ENCODE measurements around the gene TNRC18.

DNA sequence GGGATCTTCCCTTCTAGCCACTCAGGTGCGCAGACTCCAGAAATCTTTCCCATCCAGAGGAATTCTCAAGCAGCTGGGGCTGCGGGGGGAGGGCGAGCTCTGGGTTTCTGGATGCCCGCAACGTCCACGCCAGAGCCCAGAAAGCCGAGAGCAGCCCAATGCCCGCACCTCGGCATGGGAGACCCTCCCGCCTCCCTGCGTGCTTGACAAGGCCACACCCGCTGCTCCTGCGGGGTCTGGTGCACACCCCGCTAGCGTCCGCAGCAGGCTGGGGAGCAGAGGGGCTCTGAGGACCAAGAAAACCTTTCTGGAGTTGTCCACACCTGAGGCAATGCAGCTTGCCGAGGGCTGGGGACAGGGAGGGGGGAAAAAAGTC lies 74.6 kb downstream of the TNRC18 start:
- TF ChIP-seq, protein P1, sequence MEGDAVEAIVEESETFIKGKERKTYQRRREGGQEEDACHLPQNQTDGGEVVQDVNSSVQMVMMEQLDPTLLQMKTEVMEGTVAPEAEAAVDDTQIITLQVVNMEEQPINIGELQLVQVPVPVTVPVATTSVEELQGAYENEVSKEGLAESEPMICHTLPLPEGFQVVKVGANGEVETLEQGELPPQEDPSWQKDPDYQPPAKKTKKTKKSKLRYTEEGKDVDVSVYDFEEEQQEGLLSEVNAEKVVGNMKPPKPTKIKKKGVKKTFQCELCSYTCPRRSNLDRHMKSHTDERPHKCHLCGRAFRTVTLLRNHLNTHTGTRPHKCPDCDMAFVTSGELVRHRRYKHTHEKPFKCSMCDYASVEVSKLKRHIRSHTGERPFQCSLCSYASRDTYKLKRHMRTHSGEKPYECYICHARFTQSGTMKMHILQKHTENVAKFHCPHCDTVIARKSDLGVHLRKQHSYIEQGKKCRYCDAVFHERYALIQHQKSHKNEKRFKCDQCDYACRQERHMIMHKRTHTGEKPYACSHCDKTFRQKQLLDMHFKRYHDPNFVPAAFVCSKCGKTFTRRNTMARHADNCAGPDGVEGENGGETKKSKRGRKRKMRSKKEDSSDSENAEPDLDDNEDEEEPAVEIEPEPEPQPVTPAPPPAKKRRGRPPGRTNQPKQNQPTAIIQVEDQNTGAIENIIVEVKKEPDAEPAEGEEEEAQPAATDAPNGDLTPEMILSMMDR (IDR thresholded peaks at IDR 0.05; ENCODE audit: insufficient read depth, low read length, poor library complexity, severe bottlenecking): no peak
- no peak for TF ChIP-seq EZH2phosphoT487 (conservative IDR thresholded peaks at IDR 0.05; ENCODE audit: low read length)

Data from SU-DHL-6 (cell line).